GM19099 (cell line): Measurements from ENCODE around the gene BTAF1.

Experiments used
- POLR2A ChIP-seq: IDR thresholded peaks from 3 replicates; pipeline ENCODE4 v1.6.1; 2011; ENCODE audit warnings: low read depth; ENCODE audit not compliant: insufficient read length; ENCODE audit errors: extremely low read depth

BTAF1 gene

DNA sequence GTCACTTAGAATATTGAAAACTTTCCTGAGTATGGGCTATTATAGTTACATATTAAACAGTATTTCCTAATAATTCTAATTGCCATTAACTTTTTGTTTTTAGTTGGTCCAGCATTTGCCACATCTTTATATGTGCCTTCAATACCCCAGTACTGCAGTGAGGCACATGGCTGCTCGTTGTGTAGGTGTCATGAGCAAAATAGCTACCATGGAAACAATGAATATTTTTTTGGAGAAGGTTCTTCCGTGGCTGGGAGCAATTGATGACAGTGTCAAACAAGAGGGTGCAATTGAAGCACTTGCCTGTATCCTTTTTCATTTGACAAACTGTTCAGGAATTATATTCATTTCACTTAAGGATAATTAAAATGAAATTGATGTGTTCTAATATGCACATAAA lies 72.7 kb downstream of the BTAF1 start:
- no peak for TF ChIP-seq POLR2A

DNA sequence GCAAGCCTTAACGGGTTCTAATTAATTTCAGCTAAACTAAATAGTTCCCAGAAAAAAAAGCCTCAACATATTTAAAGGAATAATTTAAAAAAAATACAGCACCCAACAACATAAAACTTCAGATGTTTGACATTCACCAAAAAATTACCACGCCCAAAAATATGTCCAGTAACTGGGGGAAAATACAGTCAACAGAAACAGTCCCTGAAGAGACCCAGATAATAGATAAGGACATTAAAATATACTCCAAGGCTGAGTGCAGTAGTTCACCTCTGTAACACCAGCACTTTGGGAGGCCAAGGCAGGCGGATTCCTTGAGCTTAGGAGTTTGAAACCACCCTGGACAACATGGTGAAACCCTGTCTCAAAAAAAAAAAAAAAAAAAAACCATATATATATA lies 78.0 kb downstream of the BTAF1 start:
- no peak for TF ChIP-seq POLR2A

DNA sequence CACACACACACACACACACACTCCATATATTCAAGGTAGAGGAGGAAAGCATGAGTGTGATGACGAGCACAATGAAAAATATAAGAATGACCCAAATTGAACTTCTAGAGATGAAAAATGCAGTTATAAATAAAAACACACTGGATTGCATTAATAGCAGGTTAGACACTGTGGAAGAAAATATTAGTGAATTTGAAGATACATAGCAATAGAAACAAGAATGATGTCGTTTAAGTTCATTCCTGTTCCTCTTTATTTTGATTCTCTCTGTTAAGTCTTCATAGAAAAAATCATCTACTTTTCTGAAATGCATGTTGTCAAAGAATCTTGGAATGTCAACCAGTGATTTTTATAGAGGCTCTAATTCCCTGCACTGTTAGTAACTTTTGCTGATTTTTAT lies 78.4 kb downstream of the BTAF1 start:
- no peak for TF ChIP-seq POLR2A

DNA sequence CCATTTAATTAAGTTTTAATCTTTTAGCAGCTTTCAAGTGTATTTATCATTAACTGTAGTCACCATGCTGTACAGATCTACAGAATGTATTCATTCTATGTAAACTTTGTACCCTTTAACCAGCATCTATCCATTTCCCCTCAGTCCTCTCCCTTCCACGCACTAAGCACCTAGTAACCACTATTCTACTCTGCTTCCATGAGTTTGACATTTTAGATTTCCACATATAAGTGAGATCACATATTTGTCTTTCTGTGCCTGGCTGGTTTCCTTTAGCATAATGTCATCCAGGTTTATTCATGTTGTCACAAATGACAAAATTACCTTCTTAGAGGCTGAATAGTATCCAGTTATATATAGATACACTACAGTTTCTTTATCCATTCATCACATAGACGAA lies 79.7 kb downstream of the BTAF1 start:
- no peak for TF ChIP-seq POLR2A

DNA sequence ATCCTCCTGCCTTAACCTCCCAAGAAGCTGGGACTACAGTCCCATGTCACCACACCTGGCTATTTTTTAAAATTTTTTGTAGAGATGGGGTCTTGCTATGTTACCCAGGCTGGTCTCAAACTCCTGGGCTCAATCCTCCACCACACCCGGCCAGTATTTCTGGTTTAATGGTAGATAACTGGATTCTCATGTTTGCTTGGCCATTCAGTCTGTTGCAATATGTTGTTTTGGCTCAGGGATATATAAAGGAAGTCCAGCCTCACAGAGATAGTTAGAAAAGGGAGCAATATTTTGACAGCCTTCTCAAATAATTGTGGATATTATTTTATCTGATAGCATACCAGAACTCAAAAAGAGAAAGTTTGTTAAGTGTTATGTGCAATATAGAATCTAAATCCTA lies 82.4 kb downstream of the BTAF1 start:
- no peak for TF ChIP-seq POLR2A

DNA sequence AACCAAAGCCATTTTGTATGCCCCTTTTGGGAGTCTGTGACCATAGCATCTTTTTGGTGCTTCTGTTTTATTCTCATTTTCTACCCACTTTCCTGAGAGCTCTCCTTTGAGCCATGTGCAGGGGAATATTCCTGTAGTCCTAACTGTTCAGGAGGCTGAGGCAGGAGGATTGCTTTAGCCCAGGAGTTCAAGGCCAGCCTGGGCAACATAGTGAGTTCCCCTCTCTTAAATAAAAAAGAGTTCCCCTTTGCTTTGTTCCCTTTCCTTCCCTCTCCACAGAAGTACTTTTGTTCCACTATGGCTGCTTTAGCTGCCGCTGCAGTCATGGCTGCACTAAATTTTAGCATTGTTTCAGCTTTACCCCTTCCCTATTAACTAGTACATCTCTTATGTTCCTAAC lies 85.9 kb downstream of the BTAF1 start:
- no peak for TF ChIP-seq POLR2A

DNA sequence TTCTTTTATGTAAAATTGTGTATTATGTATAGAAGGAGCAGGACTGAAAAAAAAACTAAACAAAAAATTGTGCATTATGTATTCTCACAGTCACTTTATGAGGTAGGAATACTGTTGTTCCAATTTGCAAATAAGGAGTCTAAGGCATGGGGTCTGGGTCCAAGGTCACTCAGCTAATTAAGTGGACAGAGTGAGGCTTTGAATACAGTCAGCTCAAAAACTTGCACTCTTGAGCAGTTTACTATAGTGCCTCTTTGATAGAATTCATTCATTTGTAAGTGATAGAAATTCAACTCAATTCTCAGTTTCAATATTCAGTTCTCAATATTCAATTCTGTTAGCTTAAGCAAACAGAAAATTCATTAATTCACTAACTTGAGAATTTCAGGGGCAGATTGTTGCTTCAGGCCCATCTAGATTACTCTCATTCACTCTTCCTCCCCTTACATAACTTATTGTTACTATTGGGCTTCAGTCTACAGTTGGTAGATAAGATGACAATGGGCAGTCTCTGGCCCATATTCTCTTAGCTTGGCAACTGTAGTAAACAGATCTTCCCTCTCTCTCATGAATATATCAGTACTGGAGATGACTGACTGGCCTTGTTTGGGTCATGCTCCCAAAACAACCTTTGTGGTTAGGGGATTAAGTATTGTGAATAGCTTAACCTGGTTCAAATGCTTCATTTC lies 86.6 kb downstream of the BTAF1 start:
- TF ChIP-seq POLR2A: no peak

DNA sequence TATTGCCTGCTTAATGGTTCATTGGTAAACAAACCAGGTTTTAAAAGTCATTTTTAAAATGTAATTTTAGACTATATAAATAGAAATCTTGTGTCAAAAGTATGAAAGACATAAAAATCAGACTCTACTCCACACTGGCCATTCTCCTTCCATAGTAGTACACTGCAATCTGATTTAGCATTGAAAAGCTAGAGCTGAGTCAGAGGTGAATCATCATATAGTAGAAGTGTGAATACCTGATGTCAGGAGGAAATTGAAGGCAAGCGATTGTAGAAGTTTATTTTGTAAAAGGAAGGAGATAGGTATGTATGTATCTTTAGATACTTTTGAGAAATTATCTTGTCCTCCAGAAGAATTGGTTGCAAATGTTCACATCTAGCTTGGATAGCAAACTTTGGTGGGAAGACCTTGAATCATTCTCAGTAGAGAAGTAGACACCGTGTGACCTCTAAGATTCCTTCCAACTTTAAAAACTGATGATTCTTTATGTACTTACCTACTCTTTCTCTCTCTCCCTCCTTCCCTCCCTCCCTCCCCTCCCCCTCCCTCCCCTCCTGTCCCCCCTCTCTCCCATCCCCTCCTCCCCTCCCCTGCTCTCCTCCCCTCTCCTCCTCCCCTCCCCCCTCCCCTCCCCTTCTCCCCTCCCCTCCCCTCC lies 88.1 kb downstream of the BTAF1 start:
- no peak for TF ChIP-seq POLR2A

DNA sequence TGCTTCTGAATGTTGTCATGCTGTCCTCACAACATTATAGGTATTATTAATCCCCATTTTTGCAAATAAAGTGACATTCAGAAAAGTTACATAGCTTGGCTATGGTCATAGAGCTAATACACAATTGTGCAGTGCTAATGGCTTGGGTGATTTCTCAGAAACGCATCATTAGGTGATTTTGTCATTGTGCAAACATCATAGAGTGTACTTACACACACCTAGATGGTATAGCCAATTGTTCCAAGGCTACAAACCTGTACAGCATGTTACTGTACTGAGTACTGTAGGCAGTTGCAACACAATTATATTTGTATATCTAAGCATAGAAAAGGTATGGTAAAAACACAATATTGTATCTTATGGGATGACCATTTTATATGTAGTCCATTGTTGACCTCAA lies 91.0 kb downstream of the BTAF1 start:
- TF ChIP-seq POLR2A: no peak

DNA sequence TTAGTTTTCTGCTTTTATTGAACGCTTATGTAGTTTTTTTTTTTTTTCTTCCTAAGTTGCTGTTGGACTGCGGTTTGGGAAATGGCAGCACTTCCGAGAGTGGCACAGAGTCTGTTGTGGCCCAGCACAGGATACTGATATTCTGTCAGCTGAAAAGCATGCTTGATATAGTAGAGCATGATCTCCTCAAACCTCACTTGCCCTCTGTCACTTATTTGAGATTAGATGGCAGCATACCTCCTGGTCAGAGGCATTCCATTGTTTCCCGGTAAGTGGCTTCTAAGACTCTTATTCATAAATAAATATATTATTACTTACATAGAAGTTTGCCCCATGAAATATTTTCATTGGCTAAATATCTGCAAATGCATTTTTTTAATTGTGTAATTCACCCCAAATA lies 101.1 kb downstream of the BTAF1 start:
- TF ChIP-seq POLR2A: no peak

DNA sequence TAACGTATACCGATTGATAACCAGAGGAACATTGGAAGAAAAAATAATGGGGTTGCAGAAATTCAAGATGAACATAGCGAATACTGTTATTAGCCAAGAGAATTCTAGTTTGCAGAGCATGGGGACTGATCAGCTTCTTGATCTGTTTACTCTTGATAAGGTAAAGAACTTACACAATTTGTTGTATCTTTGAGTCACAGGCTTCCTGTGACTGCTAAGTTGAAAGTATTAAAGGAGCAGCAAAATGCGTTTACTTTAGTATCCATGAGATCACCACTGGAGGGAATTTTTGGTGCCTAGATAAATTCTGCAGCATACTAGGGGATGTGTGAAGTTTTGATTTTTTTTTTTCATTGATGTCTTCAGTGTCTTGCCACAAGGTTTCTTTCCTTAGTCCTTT lies 103.6 kb downstream of the BTAF1 start:
- TF ChIP-seq POLR2A: no peak

DNA sequence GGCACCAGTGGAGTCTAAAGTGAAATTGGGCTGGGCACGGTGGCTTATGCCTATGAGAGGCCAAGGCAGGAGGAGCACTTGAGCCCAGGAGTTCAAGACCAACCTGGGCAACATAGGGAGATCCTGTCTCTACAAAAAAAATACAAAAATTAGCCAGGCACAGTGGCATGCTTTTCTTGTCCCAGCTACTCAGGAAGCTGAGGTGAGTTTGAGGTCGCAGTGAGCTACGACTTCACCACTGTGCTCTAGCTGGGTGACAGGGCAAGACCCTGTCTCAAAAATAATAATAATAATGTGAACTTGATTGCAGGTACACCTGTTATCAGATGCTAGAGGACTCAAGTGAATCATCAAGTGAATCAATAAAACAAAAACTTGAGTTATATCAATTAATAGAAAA lies 108.0 kb downstream of the BTAF1 start:
- TF ChIP-seq POLR2A: no peak

DNA sequence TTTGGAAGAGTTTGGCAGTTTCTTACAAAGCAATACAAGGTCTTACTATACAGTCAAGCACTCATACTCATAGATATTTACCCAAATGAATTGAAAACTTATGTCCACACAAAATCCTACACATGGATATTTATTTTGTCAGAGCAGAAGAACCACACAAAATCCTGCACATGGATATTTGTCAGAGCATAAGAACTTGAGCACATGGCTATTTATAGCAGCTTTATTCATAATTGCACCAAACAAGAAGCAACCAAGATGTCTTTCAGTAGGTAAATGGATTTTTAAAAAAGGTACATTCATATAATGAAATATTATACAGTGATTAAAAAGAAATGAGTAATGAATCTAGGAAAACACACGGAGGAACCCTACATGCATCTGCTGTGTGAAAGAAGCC lies 115.4 kb downstream of the BTAF1 start:
- no peak for TF ChIP-seq POLR2A

DNA sequence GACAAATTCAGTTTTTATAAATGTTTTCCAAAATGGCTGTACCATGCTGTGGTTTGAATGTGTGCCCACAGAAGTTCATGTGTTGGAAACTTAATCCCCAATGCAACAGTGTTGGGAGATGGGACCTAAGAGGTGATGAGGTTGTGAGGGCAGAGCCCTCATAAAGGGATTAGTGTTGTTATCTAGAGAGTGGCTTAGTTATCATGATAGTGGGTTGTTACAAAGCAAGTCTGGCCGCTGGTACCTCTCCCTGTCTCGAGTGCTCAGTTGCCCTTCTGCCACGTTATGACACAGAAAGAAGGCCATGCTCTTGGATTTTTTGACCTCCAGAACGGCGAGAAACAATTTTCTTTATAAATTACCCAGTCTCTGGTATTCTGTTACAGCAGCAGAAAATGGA lies 119.0 kb downstream of the BTAF1 start:
- no peak for TF ChIP-seq POLR2A

DNA sequence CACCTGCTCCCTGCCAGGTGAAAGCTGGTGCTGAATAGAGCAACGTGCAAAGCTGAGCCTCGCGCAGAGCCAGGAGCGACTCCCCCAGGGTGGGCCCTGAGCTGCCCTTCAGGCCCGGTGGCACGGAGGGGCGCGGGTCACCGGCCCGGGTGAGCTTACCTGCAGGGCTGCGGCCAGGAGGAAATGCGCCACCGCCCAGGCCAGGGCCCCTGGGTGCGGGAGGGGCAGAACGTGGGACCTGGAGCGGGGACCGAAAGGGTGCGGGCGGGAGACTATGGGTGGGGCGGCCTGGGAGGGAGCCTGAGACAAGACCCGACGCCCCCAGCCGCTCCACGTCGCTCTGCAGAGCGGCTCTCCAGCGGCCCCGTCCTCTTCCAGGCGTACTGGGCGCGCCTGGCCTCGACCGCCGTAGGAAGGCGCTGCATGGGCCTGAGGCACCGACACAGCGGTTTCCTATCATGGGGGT lies 122.1 kb downstream of the BTAF1 start:
- no peak for TF ChIP-seq POLR2A

DNA sequence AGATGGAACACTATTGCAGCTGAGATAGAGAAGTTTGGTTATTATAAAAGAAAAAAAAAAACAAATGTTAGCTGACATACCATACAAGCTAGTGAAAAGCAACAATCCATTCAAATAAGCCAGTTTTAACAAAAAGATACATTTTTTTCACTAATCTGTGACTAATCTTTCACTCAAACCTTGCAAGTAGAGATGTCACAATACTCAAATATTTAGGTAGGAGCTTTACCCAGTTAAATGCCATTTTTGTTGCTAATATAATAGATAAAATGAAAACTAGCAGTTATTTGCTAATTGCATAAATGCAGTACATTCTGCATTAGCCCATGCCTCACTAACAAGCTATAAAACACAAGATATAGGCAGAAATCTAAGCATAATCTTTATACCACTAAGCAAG lies 123.6 kb downstream of the BTAF1 start:
- no peak for TF ChIP-seq POLR2A

DNA sequence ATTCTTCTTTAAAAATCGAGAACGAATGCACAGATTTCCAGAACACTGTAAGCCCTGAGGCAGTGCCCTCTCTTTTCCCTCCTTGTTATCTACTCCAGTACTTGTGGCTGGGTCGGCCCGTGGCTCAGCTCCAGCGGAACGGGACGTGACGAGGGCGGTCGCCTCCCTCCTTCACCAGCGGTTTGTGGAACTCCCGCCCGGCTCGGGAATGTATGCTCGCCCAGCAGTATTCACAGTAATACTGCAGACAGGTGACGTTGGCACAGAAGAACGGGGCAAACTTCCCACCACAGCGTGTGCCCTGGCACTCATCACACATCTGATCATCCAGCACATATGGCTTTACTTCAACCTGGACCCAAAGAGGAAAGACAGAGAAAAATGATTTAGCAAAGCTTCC lies 128.5 kb downstream of the BTAF1 start:
- TF ChIP-seq POLR2A: no peak
